GM20000 (cell line): ENCODE results near the gene DSG4.
"Not testable (repeated sequence)": the region's sequence is repeated elsewhere in the genome, so short reads cannot be mapped to it uniquely, and the experiment has no call there.

ENCODE experiments used
- DNase-seq: peaks from one replicate; pipeline ENCODE4 v3.0.0; 2012; ENCODE audit warnings: low spot score
- TF ChIP-seq, protein P1 (sequence below): IDR thresholded peaks from 2 replicates; pipeline ENCODE4 v1.5.1; 2012; ENCODE audit warnings: mild to moderate bottlenecking, control low read depth; ENCODE audit errors: extremely low read depth, missing control alignments

Gene DSG4, protein sequence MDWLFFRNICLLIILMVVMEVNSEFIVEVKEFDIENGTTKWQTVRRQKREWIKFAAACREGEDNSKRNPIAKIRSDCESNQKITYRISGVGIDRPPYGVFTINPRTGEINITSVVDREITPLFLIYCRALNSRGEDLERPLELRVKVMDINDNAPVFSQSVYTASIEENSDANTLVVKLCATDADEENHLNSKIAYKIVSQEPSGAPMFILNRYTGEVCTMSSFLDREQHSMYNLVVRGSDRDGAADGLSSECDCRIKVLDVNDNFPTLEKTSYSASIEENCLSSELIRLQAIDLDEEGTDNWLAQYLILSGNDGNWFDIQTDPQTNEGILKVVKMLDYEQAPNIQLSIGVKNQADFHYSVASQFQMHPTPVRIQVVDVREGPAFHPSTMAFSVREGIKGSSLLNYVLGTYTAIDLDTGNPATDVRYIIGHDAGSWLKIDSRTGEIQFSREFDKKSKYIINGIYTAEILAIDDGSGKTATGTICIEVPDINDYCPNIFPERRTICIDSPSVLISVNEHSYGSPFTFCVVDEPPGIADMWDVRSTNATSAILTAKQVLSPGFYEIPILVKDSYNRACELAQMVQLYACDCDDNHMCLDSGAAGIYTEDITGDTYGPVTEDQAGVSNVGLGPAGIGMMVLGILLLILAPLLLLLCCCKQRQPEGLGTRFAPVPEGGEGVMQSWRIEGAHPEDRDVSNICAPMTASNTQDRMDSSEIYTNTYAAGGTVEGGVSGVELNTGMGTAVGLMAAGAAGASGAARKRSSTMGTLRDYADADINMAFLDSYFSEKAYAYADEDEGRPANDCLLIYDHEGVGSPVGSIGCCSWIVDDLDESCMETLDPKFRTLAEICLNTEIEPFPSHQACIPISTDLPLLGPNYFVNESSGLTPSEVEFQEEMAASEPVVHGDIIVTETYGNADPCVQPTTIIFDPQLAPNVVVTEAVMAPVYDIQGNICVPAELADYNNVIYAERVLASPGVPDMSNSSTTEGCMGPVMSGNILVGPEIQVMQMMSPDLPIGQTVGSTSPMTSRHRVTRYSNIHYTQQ

DNA sequence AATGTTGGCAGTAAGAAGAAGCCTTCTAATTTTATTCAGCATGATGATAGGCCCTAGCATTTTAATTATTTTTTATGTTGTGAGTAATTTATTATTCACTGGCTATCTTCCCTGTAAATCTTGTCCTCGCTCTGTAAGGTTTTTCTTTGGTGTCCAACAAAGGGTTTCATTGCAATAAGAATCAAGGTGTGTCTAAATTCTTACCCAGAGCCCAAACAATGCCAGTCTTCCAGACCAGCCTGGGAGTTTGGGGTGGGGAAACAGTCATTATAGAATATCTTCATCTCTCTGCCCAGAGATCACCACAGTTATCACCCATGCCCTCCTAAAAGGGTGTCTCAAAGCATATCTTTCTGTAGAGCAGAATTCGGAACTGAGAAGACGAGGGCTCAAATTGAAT is at the start of gene DSG4:
DSG4 (plus strand) TSS at position 301 of the 400 bp plus-strand sequence. CDS start 135 bp downstream, outside the sequence.
- no peak for DNase-seq
- TF ChIP-seq, protein P1, sequence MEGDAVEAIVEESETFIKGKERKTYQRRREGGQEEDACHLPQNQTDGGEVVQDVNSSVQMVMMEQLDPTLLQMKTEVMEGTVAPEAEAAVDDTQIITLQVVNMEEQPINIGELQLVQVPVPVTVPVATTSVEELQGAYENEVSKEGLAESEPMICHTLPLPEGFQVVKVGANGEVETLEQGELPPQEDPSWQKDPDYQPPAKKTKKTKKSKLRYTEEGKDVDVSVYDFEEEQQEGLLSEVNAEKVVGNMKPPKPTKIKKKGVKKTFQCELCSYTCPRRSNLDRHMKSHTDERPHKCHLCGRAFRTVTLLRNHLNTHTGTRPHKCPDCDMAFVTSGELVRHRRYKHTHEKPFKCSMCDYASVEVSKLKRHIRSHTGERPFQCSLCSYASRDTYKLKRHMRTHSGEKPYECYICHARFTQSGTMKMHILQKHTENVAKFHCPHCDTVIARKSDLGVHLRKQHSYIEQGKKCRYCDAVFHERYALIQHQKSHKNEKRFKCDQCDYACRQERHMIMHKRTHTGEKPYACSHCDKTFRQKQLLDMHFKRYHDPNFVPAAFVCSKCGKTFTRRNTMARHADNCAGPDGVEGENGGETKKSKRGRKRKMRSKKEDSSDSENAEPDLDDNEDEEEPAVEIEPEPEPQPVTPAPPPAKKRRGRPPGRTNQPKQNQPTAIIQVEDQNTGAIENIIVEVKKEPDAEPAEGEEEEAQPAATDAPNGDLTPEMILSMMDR: no peak

DNA sequence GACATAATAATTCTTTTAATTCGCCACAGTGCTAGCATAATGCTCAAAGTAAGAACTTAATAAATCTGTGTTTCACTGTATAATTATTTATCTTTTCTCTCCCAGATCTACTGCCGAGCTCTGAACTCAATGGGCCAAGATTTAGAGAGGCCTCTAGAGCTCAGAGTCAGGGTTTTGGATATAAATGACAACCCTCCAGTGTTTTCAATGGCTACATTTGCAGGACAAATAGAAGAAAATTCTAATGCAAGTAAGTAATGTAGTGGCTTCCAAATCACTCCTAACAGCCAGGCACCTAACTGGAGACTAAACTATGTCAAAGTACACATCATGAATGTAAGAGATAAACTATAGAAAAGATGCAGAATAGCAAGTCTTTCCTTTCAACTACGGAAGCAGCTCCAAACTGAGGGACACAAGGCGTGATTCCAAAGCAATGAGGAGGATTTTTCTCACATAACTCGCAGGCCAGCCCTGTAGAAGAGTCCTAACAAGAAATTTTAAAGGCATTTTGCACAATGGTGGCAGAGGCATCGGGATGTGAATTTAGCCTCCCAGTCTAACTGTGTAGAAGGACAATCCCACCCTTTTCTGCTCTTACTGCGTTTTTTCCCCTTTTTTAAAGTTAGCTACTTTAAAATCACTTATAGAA is 46.7 kb upstream of the DSG4 start:
- DNase-seq: no peak
- TF ChIP-seq, protein P1: no peak

DNA sequence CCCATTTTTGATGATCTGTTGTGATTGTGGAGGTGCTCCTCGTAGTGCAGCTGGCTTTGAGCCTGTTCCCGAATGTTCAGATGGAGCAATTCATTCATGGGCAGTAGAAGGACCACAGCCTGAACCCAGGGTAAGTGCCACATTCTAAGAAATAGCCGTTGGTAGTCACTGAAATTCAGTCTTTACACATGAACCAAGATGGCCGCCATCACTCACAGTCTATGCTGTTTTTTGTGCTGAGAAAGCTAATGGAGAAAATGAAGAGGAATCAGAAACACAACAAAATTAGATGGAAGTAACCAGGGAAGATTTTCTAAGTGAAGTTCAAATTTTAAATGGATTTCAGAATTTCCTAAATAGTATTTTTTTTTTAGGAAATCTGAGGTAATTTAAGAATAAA is 33.1 kb upstream of the DSG4 start:
- no peak for DNase-seq
- TF ChIP-seq, protein P1: no peak

DNA sequence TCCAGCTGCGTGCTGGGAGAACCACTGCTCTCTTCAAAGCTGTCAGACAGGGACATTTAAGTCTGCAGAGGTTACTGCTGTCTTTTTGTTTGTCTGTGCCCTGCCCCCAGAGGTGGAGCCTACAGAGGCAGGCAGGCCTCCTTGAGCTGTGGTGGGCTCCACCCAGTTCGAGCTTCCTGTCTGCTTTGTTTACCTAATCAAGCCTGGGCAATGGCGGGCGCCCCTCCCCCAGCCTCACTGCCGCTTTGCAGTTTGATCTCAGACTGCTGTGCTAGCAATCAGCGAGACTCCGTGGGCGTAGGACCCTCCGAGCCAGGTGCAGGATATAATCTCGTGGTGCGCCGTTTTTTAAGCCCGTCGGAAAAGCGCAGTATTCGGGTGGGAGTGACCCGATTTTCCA is 23.2 kb upstream of the DSG4 start:
- DNase-seq: not testable (repeated sequence)

DNA sequence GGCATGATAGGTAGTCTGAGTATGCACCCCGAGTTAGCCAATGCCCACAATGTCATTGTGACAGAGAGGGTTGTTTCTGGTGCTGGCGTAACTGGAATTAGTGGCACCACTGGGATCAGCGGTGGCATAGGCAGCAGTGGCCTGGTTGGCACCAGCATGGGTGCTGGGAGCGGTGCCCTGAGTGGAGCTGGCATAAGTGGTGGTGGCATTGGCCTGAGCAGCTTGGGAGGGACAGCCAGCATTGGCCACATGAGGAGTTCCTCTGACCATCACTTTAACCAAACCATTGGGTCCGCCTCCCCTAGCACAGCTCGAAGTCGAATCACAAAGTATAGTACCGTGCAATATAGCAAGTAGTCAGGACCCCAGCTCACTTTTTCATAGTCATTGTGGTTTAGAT is 21.6 kb upstream of the DSG4 start:
- TF ChIP-seq, protein P1: no peak
- no peak for DNase-seq

DNA sequence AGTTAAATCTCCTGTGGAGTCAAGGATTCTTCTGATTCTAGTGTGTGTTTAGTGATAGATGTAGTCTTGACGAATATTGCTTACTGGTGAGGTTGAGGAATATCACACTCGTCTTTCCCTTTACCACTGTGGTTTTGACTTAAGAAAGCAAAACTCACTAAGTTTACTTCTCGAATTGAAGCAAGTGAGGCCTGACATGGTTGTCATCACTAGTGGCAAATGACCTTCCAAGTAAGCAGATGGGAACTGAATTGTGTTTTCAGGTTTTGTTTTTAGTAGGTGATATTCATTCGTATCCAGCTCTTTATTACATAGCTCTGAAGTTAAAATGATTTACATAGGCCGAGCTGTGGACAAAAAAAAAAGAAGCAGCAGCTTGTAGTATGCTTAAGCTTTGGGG is 20.6 kb upstream of the DSG4 start:
- peak; percentile 6 for DNase-seq

DNA sequence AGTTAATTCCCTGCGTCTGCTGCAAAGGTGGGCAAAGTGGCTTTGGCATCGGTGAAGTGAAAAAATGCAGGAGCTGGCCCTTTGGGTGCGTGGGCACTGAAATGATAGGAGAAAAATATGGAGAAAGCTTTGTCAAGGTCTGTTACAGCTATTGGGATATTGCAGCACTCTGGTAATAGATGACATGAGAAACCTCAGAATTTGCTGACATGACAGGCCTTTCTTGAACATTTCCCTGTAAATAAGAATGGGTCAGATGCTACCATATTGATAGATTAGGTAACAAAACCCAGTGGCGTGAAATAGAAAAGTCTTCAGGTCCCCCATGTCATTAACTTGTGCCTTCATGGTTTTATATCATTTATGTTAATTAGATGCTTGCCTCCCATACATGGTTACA is 12.4 kb upstream of the DSG4 start:
- TF ChIP-seq, protein P1: no peak

More for the DNA sequence above, 20.6 kb upstream of the DSG4 start:
- TF ChIP-seq, protein P1: no peak

More for the DNA sequence above, 12.4 kb upstream of the DSG4 start:
- DNase-seq: no peak
